Activated CD4-positive, alpha-beta memory T cell treated with anti-CD3 and anti-CD28 coated beads, Interleukin-2, amount 10 ng/mL, durations not matched to agents 7 days and 5 days (primary cell): Measurements from ENCODE around the gene UST. TPM values are rescaled to one million over a fixed set of nuclear protein-coding genes. Genes with fewer than 3 reads are reported as not detected.
"Not testable (repeated sequence)": the region's sequence is repeated elsewhere in the genome, so short reads cannot be mapped to it uniquely, and the experiment has no call there.

ENCODE experiments used
- CTCF ChIA-PET: fragments of 350-600 bp; sonication (Branson Sonifier 250); formaldehyde crosslinking; loops from one replicate; lab custom pipeline; 2021; ENCODE audit warnings: antibody characterized with exemption, inconsistent platforms; lab: Charles Lee
- POLR2A ChIA-PET: fragments of 350-600 bp; sonication (Branson Sonifier 250); formaldehyde crosslinking; loops from one replicate; lab custom pipeline; 2021; ENCODE audit warnings: antibody characterized with exemption; lab: Charles Lee
- DNase-seq: peaks from one replicate; pipeline ENCODE4 v3.0.0-alpha.2; 2020
- H3K27ac Mint-ChIP-seq: one replicate; pipeline ENCODE4 v1.8.0; 2021; ENCODE audit warnings: mild to moderate bottlenecking, mixed read lengths
- H3K27me3 Mint-ChIP-seq: one replicate; pipeline ENCODE4 v1.8.0; 2021; ENCODE audit warnings: mixed read lengths
- H3K36me3 Mint-ChIP-seq: one replicate; pipeline ENCODE4 v1.8.0; 2021; ENCODE audit warnings: low read depth, mixed read lengths
- H3K4me1 Mint-ChIP-seq: one replicate; pipeline ENCODE4 v1.8.0; 2021; ENCODE audit warnings: mixed read lengths
- H3K4me3 Mint-ChIP-seq: one replicate; pipeline ENCODE4 v1.8.0; 2021; ENCODE audit warnings: mild to moderate bottlenecking, mixed read lengths
- H3K9me3 Mint-ChIP-seq: one replicate; pipeline ENCODE4 v1.8.0; 2021; ENCODE audit warnings: mixed read lengths
- total RNA-seq, 2 experiments: library from RNA; stranded (reverse); gene quantifications; one replicate each; pipeline ENCODE4 v1.2.3, GENCODE V29; 2021

Gene UST
- total RNA-seq, 2 experiments from 2014 or later: 0.80 to 0.93 TPM

GRCh38 chr6:149094156-149094555 is 347.3 kb downstream of the UST start:
- peak overlapping the region; percentile 71 for H3K4me3 Mint-ChIP-seq
- H3K4me1 Mint-ChIP-seq: peaks cover 80% of the 10 kb centered on the region
- H3K27ac Mint-ChIP-seq: peak overlapping the region; percentile 97
- peaks cover 18% of the 10 kb centered on the region for H3K9me3 Mint-ChIP-seq
- no peaks in the 10 kb centered on the region for H3K27me3 Mint-ChIP-seq
- H3K36me3 Mint-ChIP-seq: peaks cover 44% of the 10 kb centered on the region
- ChIA-PET CTCF (interaction anchor here (1.1 to 4.5 kb wide), 12 partner anchors 9 to 338 kb away, joined by 3 to 30 read pairs (median 12); partner anchors contain the start of gene TAB2), POLR2A (interaction anchor here (0.8 to 9.0 kb wide), 31 partner anchors 10 to 390 kb away, joined by 3 to 176 read pairs (median 5); partner anchors contain the start of gene TAB2)
- DNase-seq: peak; percentile 48

- CTCF ChIA-PET: interaction anchor here (0.6 to 4.5 kb wide), 21 partner anchors 10 to 422 kb away, joined by 3 to 30 read pairs (median 7); partner anchors contain the start of gene TAB2
- peak; percentile 47 for DNase-seq
- peak overlapping the region; percentile 97 for H3K27ac Mint-ChIP-seq
These were observed 348.1 kb downstream of the UST start for GRCh38 chr6:149094934-149095351.

GRCh38 chr6:149095842-149096241 is 349.0 kb downstream of the UST start:
- Mint-ChIP-seq H3K4me3 (no peak overlapping the region), H3K4me1 (peaks cover 73% of the 10 kb centered on the region), H3K36me3 (peaks cover 51% of the 10 kb centered on the region), H3K9me3 (peaks cover 30% of the 10 kb centered on the region), H3K27ac (peak overlapping the region; percentile 97), H3K27me3 (no peaks in the 10 kb centered on the region)
- CTCF ChIA-PET: interaction anchor here (0.6 to 4.5 kb wide), 16 partner anchors 11 to 421 kb away, joined by 3 to 30 read pairs (median 10); no protein-coding TSS in a partner anchor
- peak; percentile 47 for DNase-seq
- POLR2A ChIA-PET: interaction anchor here (0.8 to 9.0 kb wide), 30 partner anchors 8 to 338 kb away, joined by 3 to 176 read pairs (median 7); partner anchors contain the start of gene TAB2

More at GRCh38 chr6:149094934-149095351, 348.1 kb downstream of the UST start:
- H3K4me1 Mint-ChIP-seq: peaks cover 79% of the 10 kb centered on the region
- H3K36me3 Mint-ChIP-seq: peaks cover 51% of the 10 kb centered on the region
- no peaks in the 10 kb centered on the region for H3K27me3 Mint-ChIP-seq
- POLR2A ChIA-PET: interaction anchor here (0.7 to 9.0 kb wide), 36 partner anchors 9 to 389 kb away, joined by 3 to 176 read pairs (median 5); partner anchors contain the start of gene TAB2
- peaks cover 24% of the 10 kb centered on the region for H3K9me3 Mint-ChIP-seq
- peak overlapping the region; percentile 71 for H3K4me3 Mint-ChIP-seq

- CTCF ChIA-PET: interaction anchor here (1.0 to 3.9 kb wide), 2 partner anchors 16 to 56 kb away, joined by 3 to 20 read pairs; no protein-coding TSS in a partner anchor
- Mint-ChIP-seq H3K27me3 (no peaks in the 10 kb centered on the region), H3K9me3 (peaks cover 45% of the 10 kb centered on the region), H3K4me3 (no peak overlapping the region), H3K36me3 (peaks cover 64% of the 10 kb centered on the region), H3K4me1 (peaks cover 59% of the 10 kb centered on the region), H3K27ac (peak overlapping the region; percentile 97)
- POLR2A ChIA-PET: interaction anchor here (1.4 to 9.0 kb wide), 9 partner anchors 9 to 222 kb away, joined by 5 to 176 read pairs (median 93); partner anchors contain the start of gene TAB2
- DNase-seq: no peak
These were observed 351.0 kb downstream of the UST start for GRCh38 chr6:149097794-149098193.

GRCh38 chr6:149098700-149099276 is 352.0 kb downstream of the UST start:
- Mint-ChIP-seq H3K27ac (no peak overlapping the region), H3K4me3 (no peak overlapping the region), H3K4me1 (peaks cover 52% of the 10 kb centered on the region), H3K27me3 (no peaks in the 10 kb centered on the region), H3K9me3 (peaks cover 51% of the 10 kb centered on the region), H3K36me3 (peaks cover 63% of the 10 kb centered on the region)
- DNase-seq: no peak
- CTCF ChIA-PET: interaction anchor here (1.7 kb wide), 1 partner anchor 17 kb away, joined by 5 read pairs; no protein-coding TSS in a partner anchor
- POLR2A ChIA-PET: interaction anchor here (0.5 to 9.0 kb wide), 2 partner anchors 31 to 63 kb away, joined by 4 to 156 read pairs; no protein-coding TSS in a partner anchor

GRCh38 chr6:149102324-149102723 is 355.5 kb downstream of the UST start:
- CTCF ChIA-PET: no interaction called here

GRCh38 chr6:149103950-149104349 is 357.1 kb downstream of the UST start:
- H3K4me1 Mint-ChIP-seq: peaks cover 10% of the 10 kb centered on the region
- CTCF ChIA-PET, H3K4me3 Mint-ChIP-seq, DNase-seq, H3K27ac Mint-ChIP-seq, H3K27me3 Mint-ChIP-seq: not testable (repeated sequence)
- H3K9me3 Mint-ChIP-seq: peaks cover 46% of the 10 kb centered on the region
- H3K36me3 Mint-ChIP-seq: peaks cover 62% of the 10 kb centered on the region
- POLR2A ChIA-PET: interaction anchor here (0.6 to 1.3 kb wide), 2 partner anchors 9 to 50 kb away, joined by 3 to 5 read pairs; no protein-coding TSS in a partner anchor

More at GRCh38 chr6:149102324-149102723, 355.5 kb downstream of the UST start:
- no peak overlapping the region for H3K4me3 Mint-ChIP-seq
- peaks cover 64% of the 10 kb centered on the region for H3K36me3 Mint-ChIP-seq
- POLR2A ChIA-PET: no interaction called here
- H3K4me1 Mint-ChIP-seq: peaks cover 18% of the 10 kb centered on the region
- H3K9me3 Mint-ChIP-seq: peaks cover 56% of the 10 kb centered on the region
- H3K27me3 Mint-ChIP-seq: no peaks in the 10 kb centered on the region
- DNase-seq: no peak
- no peak overlapping the region for H3K27ac Mint-ChIP-seq

GRCh38 chr6:149107520-149107919 is 360.7 kb downstream of the UST start:
- H3K4me1 Mint-ChIP-seq: peaks cover 26% of the 10 kb centered on the region
- POLR2A ChIA-PET: interaction anchor here (2.7 kb wide), 1 partner anchor 11 kb away, joined by 8 read pairs; no protein-coding TSS in a partner anchor
- H3K9me3 Mint-ChIP-seq: peaks cover 33% of the 10 kb centered on the region
- peaks cover 56% of the 10 kb centered on the region for H3K36me3 Mint-ChIP-seq
- DNase-seq: no peak
- no peak overlapping the region for H3K27ac Mint-ChIP-seq
- no peaks in the 10 kb centered on the region for H3K27me3 Mint-ChIP-seq
- CTCF ChIA-PET: interaction anchor here (0.5 kb wide), 1 partner anchor 431 kb away, joined by 3 read pairs; no protein-coding TSS in a partner anchor
- H3K4me3 Mint-ChIP-seq: no peak overlapping the region

GRCh38 chr6:149108038-149108748 is 361.4 kb downstream of the UST start:
- CTCF ChIA-PET: interaction anchor here (0.5 kb wide), 1 partner anchor 430 kb away, joined by 3 read pairs; no protein-coding TSS in a partner anchor
- H3K27ac Mint-ChIP-seq: no peak overlapping the region
- peaks cover 56% of the 10 kb centered on the region for H3K36me3 Mint-ChIP-seq
- H3K9me3 Mint-ChIP-seq: peaks cover 26% of the 10 kb centered on the region
- DNase-seq: no peak
- H3K27me3 Mint-ChIP-seq: no peaks in the 10 kb centered on the region
- POLR2A ChIA-PET: interaction anchor here (0.9 to 2.7 kb wide), 2 partner anchors 11 kb away, joined by 3 to 8 read pairs; no protein-coding TSS in a partner anchor
- no peak overlapping the region for H3K4me3 Mint-ChIP-seq
- H3K4me1 Mint-ChIP-seq: peaks cover 31% of the 10 kb centered on the region

GRCh38 chr6:149108749-149109100 is 361.9 kb downstream of the UST start:
- DNase-seq: no peak
- Mint-ChIP-seq H3K27me3 (no peaks in the 10 kb centered on the region), H3K9me3 (peaks cover 24% of the 10 kb centered on the region), H3K4me1 (peaks cover 34% of the 10 kb centered on the region), H3K36me3 (peaks cover 56% of the 10 kb centered on the region), H3K4me3 (no peak overlapping the region), H3K27ac (no peak overlapping the region)
- CTCF ChIA-PET: no interaction called here
- POLR2A ChIA-PET: interaction anchor here (0.9 kb wide), 1 partner anchor 12 kb away, joined by 3 read pairs; no protein-coding TSS in a partner anchor

- Mint-ChIP-seq H3K9me3 (peaks cover 24% of the 10 kb centered on the region), H3K27me3 (no peaks in the 10 kb centered on the region), H3K36me3 (peaks cover 63% of the 10 kb centered on the region), H3K4me1 (peaks cover 39% of the 10 kb centered on the region), H3K27ac (no peak overlapping the region), H3K4me3 (no peak overlapping the region)
- POLR2A ChIA-PET: interaction anchor here (0.9 to 3.9 kb wide), 3 partner anchors 13 to 39 kb away, joined by 3 to 24 read pairs (median 4); no protein-coding TSS in a partner anchor
- CTCF ChIA-PET: no interaction called here
- no peak for DNase-seq
These were observed 362.7 kb downstream of the UST start for GRCh38 chr6:149109397-149110070.
